Raji (cell line): ENCODE data around the gene SERPINA1.

ENCODE experiments used
- POLR2A ChIP-seq: IDR thresholded peaks from 2 replicates; pipeline ENCODE4 v1.6.1; 2011; ENCODE audit warnings: low read depth, low read length, control low read depth; ENCODE audit not compliant: insufficient read depth

SERPINA1 gene

DNA sequence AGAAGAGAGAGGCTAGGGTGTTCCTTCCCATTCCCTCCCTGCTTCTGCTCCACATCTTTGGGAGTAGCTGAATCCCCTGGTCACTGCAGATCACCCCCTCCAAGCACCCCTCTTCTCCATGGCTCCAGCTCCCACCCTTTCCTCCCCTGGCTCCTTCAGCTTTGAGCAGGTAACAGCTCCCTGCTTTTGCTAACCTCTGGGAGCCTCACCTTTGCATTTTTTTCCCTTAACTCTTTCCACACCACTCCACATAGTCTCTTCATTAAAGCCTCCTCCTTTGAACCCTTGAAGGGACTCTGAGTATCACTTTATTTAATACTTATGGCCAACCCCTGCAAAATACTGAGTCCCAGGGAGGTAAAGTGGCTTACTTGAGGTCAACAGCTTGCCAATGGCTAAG is 39.6 kb downstream of the SERPINA1 start:
- no peak for TF ChIP-seq POLR2A

DNA sequence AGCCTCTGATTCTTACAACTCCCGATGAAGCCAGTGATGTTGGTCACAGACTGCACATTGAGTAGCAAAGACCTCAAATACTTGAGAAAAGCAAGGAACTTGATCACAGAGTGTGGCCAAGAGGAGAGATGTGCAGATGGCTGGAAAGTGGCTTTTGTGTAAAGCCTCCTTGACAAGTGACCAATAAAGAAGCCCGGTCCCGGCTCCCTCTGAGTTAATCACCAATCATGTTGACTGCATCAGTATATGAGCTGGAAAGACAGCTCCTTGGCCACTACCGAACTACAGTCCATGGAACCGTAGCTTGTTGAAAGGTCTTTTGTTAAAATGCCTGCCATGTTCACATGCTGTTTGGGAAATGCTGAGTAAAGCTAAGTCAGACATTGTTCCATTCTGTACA is 41.6 kb downstream of the SERPINA1 start:
- no peak for TF ChIP-seq POLR2A

DNA sequence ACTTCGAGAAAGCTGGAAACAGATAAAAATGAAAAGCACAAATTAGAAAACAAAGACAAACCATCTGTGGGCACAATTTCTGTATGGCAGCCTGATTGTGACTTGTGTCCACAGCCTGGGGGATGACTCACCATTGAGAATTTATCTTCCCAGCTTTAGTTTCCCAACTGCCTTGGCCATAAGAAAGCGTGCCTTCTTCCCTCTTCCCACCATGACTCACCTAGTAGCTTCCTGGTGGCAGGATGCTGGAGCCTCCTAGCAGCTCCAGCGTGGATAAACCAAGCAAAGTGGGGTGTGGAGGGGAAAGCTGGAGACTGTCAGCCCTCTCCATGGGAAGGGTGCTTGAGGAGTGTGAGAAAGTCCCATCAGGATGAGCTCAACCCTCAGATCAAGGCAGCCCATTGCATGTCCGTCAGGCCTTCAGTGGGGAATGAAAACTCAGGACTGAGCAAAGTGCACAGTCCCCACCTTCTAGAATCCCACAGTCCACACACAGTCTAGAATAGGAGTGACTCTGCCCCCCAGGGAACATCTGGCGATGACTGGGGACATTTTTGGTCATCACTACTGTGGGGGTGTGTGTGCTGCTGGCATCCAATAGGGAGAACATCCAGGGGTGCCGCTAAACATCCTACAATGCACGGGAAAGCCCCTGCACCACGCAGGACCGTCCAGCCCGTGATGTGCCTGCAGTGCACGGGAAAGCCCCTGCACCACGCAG is 42.9 kb downstream of the SERPINA1 start:
- TF ChIP-seq POLR2A = no peak

DNA sequence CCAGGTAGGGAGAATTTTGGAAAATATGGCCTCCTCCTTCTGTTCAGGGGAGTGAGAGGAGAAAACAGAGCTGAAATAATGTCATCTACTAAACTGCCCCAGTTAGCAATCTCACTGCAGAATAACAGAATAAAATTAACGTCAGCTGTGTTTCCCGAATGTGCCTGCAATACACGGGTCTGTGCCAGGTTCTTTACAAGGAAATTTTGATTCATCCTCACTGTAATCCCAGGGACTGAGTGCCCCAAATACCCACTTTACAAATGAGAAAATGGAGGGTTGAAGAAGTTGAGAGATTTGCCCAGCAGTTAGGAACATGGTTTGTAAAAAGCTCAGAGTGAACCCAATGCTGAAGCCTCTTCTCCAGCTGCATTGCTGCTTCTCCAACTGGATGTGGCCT is 44.0 kb downstream of the SERPINA1 start:
- TF ChIP-seq POLR2A = no peak

DNA sequence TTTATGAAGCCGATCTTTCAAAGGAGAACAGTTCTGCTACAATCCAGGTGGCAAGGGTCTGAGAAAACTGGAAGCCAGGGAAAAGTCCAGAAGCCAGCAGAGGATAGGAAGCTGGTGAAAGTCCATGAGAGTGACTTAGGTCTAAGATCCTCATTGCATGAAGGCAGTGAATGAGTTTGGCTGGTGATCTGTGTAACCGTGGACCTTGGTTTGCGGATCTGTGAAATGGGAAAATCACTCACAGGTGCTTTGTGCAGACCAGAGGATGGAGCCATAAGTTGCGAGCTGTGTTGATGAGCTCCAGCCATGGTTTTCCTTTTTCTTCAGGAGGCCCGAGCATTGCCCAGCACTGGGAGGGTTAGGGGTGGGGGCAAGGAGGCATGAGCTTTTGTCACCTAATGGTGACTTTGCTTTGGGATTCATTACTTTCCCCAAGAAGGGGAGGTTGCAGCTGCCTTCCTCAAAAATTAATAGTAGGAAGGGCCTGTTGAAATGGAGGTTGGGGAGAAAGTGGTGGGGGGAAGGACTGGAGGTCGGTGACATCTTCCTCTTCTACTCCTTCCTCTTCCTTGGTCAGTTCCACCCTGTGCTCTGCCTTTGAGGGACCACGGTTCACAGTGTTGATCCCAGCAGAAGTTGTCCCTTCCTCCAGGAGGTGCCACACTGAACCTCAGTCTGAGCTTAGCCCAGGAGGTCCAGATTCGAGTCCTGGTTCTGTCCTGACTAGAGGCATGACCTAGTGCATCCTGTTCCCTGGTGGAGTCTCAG is 45.0 kb downstream of the SERPINA1 start:
- TF ChIP-seq POLR2A = no peak

DNA sequence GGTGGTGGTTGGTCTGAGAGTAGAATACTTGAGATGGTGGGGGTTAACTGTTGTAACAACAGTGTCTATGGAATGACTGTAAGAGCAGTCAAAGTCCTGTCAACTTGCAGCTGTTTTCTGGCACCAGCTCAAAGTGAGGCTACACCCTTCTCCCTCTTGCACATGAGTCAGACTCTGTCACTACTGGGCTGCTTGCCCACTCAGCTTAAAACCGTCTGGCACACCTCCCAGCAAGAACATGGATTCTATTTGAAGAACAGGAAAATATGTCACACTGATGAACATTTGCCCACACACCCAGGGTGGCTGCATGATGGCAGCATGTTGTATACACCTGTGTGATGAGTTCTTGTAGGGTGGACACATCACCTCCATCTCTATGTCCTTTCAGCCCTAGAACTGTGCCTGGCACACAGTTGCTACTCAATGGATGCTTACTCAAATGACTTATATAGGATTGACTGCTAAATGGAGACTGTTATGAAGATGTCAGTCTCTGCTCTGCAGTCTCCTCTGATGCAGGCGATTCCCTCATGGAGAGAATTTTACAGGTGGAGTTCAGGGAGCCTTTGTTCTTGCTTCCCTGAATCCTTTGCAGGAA is 46.0 kb downstream of the SERPINA1 start:
- no peak for TF ChIP-seq POLR2A

DNA sequence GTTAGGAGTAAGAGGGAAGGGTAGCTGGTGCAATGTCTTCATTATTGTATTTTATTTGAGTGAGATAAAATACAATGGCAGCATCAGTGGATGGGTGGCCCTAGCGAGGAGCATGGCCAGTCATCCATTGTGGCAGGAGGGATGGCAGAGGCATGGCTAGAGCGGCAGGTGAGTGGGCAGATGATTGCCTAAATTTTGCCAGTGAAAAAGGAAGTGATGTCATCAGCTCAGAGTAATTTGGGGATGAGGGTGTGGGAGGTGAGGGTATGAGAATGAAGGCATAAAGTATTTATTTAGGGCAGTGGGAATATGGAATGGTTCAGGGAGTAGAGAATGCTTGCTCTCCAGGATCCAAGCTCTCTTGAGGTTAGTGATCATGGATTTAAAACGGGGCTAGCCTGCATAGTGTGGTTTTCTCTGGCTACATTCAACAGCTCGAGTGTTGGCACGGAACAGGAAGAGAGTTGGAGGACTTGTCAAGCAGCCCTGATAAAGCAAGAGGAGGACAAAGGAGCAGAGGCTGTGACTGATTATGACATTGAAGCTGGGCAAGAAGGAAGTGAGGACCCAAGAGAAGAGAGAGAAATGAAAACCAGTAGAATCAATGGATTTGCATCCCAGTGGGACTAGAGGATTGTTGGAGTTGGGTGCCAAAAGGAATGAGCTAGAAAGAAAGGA is 46.6 kb downstream of the SERPINA1 start:
- TF ChIP-seq POLR2A = no peak

DNA sequence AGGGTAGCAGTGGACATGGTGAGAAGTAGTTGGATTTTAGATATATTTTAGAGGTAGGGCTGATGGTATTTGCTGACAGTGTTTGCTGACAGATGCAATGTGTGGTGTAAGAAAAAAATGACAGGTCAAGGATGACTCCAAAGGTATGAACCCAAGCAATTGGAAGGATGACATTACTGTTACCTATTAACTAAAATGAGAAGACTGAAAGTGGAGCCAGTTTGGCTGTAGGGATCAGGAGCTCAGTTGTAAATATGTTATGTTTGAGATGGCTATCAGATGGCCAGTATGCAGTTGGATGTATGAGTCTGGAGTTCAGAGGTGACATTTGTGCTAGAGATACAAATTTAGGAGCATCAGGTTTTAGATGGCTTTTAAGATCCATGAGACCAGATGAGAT is 47.9 kb downstream of the SERPINA1 start:
- no peak for TF ChIP-seq POLR2A

DNA sequence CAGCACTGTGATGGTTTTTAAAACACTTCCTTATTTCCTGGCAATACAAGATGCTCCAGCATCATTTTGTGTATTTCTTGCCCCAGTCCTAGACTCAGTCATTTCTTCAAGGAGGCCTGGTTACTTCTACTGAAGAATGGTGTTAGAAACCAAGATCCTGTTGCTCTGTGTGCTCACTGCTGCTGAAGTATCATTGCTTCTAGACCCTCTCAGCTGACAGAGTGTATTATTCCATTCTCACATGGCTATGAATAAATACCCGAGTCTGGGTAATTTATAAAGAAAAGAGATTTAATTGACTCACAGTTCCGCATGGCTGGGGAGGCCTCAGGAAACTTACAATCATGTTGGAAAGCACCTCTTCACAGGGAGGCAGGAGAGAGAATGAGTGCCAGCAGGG is 50.4 kb downstream of the SERPINA1 start:
- no peak for TF ChIP-seq POLR2A

DNA sequence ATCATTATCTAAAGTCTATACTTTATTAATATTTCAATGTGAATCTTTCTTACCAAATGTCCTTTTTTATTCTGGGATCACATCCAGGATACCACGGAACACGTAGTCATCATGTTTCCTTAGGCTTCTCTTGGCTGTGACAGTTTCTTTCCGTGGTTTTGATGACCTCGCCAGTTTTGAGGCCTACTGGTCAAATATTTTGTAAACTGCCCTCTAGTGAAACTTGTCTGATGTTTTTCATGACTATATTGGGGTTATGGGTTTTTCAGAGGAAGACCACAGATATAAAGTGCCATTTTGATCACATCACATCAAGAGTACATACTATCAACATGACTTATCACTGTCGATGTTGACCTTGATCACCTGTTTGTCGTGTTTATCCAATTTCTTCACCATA is 51.1 kb downstream of the SERPINA1 start:
- TF ChIP-seq POLR2A = no peak

DNA sequence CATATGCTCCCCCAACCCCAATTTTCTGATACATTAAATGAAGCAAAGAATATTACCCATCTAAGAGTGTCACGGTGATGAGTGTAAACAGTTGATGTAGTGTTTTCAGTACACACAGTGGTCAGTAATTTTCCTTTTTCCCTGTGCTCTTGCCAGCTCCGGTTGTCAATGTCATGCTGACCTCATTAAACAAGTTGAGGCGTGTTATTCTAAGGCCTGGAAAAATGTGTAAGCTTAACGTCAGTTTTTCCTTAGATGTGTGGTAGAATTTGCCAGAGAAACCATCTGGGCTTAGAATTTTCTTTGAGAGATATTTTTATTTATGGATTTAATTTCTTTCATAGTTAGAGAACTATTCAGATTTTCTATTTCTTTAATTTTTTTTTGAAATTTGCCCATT is 53.5 kb downstream of the SERPINA1 start:
- no peak for TF ChIP-seq POLR2A

DNA sequence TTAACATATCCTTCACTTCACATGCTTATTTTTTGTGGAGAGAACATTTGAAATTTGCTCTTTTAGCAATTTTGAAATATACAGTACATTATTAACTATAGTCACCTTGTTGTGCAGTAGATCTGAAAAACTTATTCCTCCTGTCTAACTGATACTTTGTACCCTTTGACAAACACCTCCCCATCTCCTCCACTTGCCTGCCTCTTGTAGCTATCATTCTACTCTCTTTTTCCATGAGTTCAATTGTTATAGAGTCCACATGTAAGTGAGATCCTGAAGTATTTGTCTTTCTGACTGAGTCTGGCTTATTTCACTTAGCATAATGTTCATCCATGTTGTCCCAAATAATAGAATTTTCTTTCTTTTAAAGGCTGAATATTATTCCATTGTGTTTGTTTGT is 55.8 kb downstream of the SERPINA1 start:
- TF ChIP-seq POLR2A = no peak

DNA sequence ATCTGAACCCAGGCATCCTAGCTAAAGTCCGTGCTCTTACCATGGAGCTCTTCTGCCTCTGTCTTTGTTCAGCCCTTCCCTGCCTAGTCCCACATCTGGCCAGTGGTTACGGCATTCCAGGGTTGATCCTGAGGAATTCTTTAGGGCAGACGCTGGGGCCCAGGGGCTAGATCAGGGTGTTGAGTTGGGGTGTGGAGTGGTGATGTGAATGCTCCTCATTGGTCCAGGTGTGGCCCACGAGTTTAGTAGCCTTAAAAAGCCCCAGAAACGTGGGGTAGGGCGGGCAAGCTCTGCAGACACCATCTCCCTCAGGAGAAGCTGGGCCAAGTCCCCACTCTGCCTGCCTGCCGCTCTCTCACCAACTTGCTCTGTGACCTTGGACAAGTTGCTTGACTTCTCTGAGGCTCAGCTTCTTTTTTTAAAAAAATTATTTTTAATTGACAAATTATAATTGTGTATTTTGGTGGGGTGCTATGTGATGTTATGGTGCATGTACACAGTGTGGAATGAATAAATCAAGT is 56.3 kb downstream of the SERPINA1 start:
- no peak for TF ChIP-seq POLR2A

DNA sequence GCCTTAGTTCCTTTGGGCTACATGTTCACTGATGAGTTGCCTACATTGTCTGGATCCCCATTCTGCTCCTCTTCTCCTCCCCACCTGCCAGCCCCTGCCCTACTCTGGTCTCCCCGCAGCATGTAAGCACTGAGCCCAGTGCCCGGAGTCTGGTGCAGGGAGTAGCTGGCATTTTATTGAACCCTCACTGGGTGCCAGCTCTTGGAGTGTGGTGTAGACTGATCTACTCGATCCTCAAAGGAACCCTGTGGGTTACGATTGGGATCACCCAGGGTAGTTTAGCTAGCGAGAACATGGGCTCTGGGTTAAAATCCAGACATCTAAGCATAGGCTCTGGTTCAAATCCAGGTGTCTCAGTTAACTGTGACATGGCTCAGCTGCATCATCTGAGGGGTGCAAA is 56.9 kb downstream of the SERPINA1 start:
- TF ChIP-seq POLR2A = no peak

DNA sequence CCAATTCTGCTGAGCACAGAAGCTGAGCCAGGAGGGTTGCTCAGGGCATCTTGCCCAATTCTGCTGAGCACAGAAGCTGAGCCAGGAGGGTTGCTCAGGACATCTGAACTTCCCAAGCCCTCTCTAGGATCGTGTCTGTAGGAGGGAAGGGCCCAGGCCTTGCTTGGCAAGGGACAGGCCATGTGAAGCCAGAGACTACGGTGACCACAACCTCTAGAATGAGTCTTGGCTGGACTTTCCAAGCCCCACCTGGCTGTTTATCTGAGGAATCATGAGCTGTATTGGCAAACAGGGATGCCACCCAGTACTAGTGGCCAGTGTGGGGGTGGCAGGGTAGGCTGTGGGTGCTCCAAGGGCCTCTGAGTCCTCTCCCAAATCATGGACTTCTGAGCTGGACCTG is 57.5 kb downstream of the SERPINA1 start:
- TF ChIP-seq POLR2A = no peak
